HL-60 (cell line): ENCODE results near the gene CKLF.

Experiments
- GABPA ChIP-seq: IDR thresholded peaks from 2 replicates; pipeline ENCODE4 v1.6.1; 2012; ENCODE audit warnings: low read depth
- POLR2AphosphoS5 ChIP-seq: IDR thresholded peaks from 2 replicates; pipeline ENCODE4 v1.6.1; 2012; ENCODE audit warnings: low read depth
- SPI1 ChIP-seq: IDR thresholded peaks from 2 replicates; pipeline ENCODE4 v1.6.1; 2012; ENCODE audit warnings: low read depth, mild to moderate bottlenecking, borderline replicate concordance
- TF ChIP-seq, protein P1 (sequence below): IDR thresholded peaks from one replicate; pipeline ENCODE4 v1.5.1; 2011; ENCODE audit warnings: low read length, control low read depth, inconsistent platforms; ENCODE audit not compliant: insufficient read depth
- TF ChIP-seq, protein P2 (sequence below): IDR thresholded peaks from 2 replicates; pipeline ENCODE4 v1.6.1; 2012; ENCODE audit warnings: low read depth; ENCODE audit not compliant: insufficient replicate concordance

DNA sequence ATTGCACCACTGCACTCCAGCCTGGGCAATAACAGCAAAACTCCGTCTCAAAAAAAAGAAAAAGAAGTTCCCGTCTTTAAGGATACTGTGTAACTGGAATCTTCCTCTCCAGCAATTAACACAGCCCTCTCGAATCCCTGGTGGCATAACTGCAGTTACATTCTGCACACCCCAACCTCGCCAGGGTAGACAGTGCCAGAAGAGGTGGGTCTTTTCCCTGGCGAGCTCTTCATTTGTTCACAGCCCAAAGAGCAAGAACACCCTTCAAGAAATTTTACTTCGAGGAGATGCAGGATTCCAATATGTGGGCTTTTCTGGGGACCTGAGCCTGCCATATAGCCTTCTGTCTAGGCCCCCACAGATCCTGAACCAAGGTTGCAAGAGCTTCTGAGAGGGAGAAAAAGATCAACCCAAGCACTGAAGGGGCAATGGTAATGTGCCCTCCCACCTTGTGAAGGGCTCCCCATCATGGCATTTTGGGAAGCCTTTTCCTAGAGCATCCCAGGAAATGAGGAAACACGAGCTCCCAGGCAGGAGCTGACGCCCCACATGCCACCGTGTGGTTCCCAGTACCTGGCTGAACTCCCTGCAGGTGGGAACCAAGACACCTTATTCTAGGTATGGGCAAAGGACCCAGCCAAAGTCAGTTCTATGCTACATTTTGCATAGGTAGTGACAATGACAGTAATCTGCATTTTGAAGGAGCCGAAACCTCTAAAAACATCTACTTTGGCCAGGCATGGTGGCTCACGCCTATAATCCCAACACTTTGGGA is 29.4 kb upstream of the CKLF start:
- TF ChIP-seq, protein P1, sequence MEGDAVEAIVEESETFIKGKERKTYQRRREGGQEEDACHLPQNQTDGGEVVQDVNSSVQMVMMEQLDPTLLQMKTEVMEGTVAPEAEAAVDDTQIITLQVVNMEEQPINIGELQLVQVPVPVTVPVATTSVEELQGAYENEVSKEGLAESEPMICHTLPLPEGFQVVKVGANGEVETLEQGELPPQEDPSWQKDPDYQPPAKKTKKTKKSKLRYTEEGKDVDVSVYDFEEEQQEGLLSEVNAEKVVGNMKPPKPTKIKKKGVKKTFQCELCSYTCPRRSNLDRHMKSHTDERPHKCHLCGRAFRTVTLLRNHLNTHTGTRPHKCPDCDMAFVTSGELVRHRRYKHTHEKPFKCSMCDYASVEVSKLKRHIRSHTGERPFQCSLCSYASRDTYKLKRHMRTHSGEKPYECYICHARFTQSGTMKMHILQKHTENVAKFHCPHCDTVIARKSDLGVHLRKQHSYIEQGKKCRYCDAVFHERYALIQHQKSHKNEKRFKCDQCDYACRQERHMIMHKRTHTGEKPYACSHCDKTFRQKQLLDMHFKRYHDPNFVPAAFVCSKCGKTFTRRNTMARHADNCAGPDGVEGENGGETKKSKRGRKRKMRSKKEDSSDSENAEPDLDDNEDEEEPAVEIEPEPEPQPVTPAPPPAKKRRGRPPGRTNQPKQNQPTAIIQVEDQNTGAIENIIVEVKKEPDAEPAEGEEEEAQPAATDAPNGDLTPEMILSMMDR: no peak
- TF ChIP-seq SPI1 (no peak), POLR2AphosphoS5 (no peak), GABPA (no peak)
- TF ChIP-seq, protein P2, sequence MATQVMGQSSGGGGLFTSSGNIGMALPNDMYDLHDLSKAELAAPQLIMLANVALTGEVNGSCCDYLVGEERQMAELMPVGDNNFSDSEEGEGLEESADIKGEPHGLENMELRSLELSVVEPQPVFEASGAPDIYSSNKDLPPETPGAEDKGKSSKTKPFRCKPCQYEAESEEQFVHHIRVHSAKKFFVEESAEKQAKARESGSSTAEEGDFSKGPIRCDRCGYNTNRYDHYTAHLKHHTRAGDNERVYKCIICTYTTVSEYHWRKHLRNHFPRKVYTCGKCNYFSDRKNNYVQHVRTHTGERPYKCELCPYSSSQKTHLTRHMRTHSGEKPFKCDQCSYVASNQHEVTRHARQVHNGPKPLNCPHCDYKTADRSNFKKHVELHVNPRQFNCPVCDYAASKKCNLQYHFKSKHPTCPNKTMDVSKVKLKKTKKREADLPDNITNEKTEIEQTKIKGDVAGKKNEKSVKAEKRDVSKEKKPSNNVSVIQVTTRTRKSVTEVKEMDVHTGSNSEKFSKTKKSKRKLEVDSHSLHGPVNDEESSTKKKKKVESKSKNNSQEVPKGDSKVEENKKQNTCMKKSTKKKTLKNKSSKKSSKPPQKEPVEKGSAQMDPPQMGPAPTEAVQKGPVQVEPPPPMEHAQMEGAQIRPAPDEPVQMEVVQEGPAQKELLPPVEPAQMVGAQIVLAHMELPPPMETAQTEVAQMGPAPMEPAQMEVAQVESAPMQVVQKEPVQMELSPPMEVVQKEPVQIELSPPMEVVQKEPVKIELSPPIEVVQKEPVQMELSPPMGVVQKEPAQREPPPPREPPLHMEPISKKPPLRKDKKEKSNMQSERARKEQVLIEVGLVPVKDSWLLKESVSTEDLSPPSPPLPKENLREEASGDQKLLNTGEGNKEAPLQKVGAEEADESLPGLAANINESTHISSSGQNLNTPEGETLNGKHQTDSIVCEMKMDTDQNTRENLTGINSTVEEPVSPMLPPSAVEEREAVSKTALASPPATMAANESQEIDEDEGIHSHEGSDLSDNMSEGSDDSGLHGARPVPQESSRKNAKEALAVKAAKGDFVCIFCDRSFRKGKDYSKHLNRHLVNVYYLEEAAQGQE: no peak
